GM12874 (cell line): ENCODE results near the gene IL19.

ENCODE experiments used
- TF ChIP-seq, protein P1 (sequence below): IDR thresholded peaks from 2 replicates; pipeline ENCODE4 v1.5.1; 2011; ENCODE audit warnings: low read depth, mild to moderate bottlenecking, control low read depth, low read length, moderate library complexity; ENCODE audit not compliant: insufficient read depth

Gene IL19

DNA sequence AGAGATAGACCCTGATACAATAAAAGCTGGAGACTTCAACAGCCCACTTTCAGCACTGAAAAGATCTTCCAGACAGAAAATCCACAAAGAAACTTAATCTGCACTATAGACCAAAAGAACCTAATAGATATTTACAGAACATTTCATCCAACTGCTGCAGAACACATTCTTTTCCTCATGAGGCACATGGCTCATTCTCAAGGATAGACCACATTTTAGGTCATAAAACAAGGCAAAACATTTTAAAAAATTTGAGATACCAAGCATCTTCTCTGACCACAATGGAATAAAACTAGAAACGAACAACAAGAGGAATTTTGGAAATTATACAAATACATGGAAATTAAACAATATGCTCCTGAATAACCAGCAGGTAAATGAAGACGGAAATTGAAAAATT lies 79.8 kb downstream of the IL19 start:
- TF ChIP-seq, protein P1, sequence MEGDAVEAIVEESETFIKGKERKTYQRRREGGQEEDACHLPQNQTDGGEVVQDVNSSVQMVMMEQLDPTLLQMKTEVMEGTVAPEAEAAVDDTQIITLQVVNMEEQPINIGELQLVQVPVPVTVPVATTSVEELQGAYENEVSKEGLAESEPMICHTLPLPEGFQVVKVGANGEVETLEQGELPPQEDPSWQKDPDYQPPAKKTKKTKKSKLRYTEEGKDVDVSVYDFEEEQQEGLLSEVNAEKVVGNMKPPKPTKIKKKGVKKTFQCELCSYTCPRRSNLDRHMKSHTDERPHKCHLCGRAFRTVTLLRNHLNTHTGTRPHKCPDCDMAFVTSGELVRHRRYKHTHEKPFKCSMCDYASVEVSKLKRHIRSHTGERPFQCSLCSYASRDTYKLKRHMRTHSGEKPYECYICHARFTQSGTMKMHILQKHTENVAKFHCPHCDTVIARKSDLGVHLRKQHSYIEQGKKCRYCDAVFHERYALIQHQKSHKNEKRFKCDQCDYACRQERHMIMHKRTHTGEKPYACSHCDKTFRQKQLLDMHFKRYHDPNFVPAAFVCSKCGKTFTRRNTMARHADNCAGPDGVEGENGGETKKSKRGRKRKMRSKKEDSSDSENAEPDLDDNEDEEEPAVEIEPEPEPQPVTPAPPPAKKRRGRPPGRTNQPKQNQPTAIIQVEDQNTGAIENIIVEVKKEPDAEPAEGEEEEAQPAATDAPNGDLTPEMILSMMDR = no peak

DNA sequence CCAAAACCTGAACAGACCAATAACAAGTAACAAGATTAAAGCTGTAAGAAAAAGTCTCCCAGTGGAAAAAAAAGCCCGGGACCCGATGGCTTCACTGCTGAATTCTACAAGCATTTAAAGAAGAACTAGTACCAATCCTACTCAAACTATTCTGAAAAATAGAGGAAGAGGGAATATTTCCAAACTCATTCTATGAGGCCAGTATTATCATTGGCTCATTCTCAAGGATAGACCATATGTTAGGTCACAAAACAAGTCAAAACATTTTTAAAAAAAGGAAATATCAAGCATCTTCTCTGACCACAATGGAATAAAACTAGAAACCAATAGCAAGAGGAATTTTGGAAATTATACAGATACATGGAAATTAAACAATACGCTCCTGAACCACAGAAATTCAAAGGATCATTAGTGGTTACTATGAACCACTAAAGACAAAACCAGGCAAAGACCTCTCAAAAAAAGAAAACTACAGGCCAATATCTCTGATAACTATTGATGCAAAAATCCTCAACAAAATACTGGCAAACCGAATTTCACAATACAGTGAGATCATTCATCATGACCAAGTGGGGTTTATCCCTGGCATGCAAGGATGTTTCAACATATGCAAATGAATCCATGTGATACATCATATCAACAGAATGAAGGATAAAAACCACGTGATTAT lies 80.9 kb downstream of the IL19 start:
- TF ChIP-seq, protein P1 = no peak

- TF ChIP-seq, protein P1 = no peak
Observed at GRCh38 chr1:206854401-206855129, 84.0 kb downstream of the IL19 start.

- TF ChIP-seq, protein P1 = no peak
Observed at GRCh38 chr1:206855859-206856258, 85.3 kb downstream of the IL19 start.

DNA sequence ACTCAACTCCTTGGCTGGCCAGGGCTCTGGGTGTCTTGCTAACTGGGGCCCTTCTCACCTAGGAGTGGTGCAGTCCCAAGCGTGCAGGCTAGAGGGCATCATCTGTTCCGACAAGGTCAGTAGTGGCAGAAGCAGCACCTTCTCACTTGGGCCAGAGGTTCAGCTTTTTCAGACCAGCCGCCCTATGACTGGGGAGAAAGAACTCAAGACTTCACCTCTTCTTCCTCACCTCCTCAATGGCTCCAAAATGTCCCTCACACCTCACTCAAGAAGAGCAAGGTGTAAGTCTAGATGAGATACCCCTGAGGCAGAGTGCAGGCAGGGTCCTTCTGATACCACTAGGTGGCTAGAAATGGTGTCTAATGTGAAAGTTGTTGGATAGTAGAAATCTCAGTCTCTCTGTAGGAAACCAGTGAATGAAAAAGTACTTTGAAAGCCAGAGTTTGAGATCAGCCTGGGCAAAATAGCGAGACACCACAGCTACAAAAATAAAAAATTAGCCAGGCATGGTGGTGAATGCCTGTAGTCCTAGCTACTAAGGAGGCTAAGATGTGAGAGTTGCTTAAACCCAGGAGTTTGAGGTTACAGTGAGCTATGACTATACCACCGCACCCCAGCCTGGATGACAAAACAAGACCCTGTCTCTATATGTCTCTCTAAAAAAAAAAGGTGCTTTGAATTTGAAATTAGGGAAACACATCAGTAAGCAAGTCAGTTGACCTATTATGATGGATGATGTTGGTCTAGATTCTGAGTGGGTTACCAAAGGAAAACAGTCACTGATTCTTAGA lies 86.3 kb downstream of the IL19 start:
- TF ChIP-seq, protein P1 = peak; percentile 34; the same call in 1 of the 2 replicates

GRCh38 chr1:206859082-206859521 lies 88.5 kb downstream of the IL19 start:
- TF ChIP-seq, protein P1 = no peak

DNA sequence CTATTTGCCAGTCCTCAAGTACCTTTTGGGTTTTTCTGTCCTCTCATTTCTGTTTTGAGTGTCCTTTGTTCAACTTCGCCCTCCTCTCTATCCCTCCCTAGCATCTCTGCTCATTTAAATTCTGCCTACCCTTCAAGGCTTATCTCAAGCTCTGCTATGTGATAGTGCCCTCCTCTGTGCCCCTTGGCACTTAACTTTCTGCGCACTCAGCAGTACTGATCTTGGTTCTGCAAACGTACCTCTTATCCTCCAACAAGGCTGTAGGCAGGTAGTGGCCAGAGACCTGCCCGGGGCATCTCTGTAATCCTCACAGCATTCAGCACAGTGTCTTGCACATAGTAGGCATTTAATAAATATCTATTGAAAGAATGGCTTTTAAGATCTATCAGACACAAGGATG lies 89.6 kb downstream of the IL19 start:
- TF ChIP-seq, protein P1 = no peak
